Bronchial epithelial cell (primary cell): ENCODE results near the gene IL4I1. TPM values are rescaled to one million over a fixed set of nuclear protein-coding genes. Genes with fewer than 3 reads are reported as not detected.
"Not testable (repeated sequence)": the region's sequence is repeated elsewhere in the genome, so short reads cannot be mapped to it uniquely, and the experiment has no call there.

Experiments
- DNase-seq: peaks from one replicate; pipeline ENCODE4 v3.0.0-alpha.2; 2010; ENCODE audit warnings: low read depth
- FAIRE-seq: peaks from 2 replicates; lab custom pipeline; 2011; peaks lifted over from hg19 to GRCh38; lab: Jason Lieb, UNC
- H3K27me3 ChIP-seq: 2 replicates; pipeline ENCODE4 v1.5.1; 2011; ENCODE audit warnings: low read length; ENCODE audit not compliant: control insufficient read depth, insufficient read depth
- H3K36me3 ChIP-seq: 2 replicates; pipeline ENCODE4 v1.5.1; 2011; ENCODE audit warnings: low read length; ENCODE audit not compliant: control insufficient read depth, insufficient read depth
- H3K4me3 ChIP-seq: 2 replicates; pipeline ENCODE4 v1.5.1; 2011; ENCODE audit warnings: mild to moderate bottlenecking, low read depth, low read length, control low read depth
- total RNA-seq: library from RNA; depleted of rRNA; stranded (reverse); fragments of >200 nt; gene quantifications from 2 replicates; pipeline ENCODE4 v1.2.1, GENCODE V29; 2014
- TF ChIP-seq, protein P1 (sequence below): IDR thresholded peaks from 2 replicates; pipeline ENCODE4 v1.5.1; 2011; ENCODE audit warnings: mild to moderate bottlenecking, moderate library complexity, low read length, control low read depth, inconsistent platforms; ENCODE audit not compliant: insufficient read depth, severe bottlenecking

IL4I1 gene
- total RNA-seq, 1 donor from 2014 or later = 0.26 TPM

GRCh38 chr19:49926515-49926914 is 29.8 kb upstream of the IL4I1 start:
- TF ChIP-seq, protein P1, sequence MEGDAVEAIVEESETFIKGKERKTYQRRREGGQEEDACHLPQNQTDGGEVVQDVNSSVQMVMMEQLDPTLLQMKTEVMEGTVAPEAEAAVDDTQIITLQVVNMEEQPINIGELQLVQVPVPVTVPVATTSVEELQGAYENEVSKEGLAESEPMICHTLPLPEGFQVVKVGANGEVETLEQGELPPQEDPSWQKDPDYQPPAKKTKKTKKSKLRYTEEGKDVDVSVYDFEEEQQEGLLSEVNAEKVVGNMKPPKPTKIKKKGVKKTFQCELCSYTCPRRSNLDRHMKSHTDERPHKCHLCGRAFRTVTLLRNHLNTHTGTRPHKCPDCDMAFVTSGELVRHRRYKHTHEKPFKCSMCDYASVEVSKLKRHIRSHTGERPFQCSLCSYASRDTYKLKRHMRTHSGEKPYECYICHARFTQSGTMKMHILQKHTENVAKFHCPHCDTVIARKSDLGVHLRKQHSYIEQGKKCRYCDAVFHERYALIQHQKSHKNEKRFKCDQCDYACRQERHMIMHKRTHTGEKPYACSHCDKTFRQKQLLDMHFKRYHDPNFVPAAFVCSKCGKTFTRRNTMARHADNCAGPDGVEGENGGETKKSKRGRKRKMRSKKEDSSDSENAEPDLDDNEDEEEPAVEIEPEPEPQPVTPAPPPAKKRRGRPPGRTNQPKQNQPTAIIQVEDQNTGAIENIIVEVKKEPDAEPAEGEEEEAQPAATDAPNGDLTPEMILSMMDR = no peak
- peaks cover 24% of the 10 kb centered on the region for H3K36me3 ChIP-seq
- no peaks in the 10 kb centered on the region for H3K27me3 ChIP-seq
- no peak for FAIRE-seq
- DNase-seq = no peak
- no peak overlapping the region for H3K4me3 ChIP-seq

- H3K36me3 ChIP-seq = peaks cover 25% of the 10 kb centered on the region
- H3K4me3 ChIP-seq = no peak overlapping the region
- TF ChIP-seq, protein P1 = no peak
- DNase-seq (no peak), FAIRE-seq (no peak)
- H3K27me3 ChIP-seq = no peaks in the 10 kb centered on the region
These were observed 28.8 kb upstream of the IL4I1 start for GRCh38 chr19:49925486-49925885.

DNA sequence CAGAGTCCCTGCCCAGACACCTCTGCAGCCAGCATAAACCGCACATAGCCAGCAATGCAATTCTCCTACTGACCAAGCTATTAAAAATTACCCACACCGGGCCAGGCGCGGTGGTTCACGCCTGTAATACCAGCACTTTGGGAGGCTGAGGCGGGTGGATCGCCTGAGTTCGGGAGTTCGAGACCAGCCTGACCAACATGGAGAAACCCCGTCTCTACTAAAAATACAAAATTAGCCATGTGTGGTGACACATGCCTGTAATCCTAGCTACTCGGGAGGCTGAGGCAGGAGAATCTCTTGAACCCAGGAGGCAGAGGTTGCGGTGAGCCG is 28.2 kb upstream of the IL4I1 start:
- not testable (repeated sequence) for FAIRE-seq, H3K4me3 ChIP-seq, DNase-seq, H3K27me3 ChIP-seq
- H3K36me3 ChIP-seq = peaks cover 25% of the 10 kb centered on the region

- FAIRE-seq = no peak
- no peak for DNase-seq
- Histone ChIP-seq H3K36me3 (peaks cover 25% of the 10 kb centered on the region), H3K4me3 (no peak overlapping the region), H3K27me3 (no peaks in the 10 kb centered on the region)
- TF ChIP-seq, protein P1 = no peak
These were observed 27.6 kb upstream of the IL4I1 start for GRCh38 chr19:49924004-49924880.

GRCh38 chr19:49923055-49924003 is 26.6 kb upstream of the IL4I1 start:
- TF ChIP-seq, protein P1 = no peak
- H3K4me3 ChIP-seq = no peak overlapping the region
- FAIRE-seq (no peak), DNase-seq (no peak)
- H3K36me3 ChIP-seq = peaks cover 26% of the 10 kb centered on the region
- H3K27me3 ChIP-seq = no peaks in the 10 kb centered on the region
